MM.1S (cell line): ENCODE measurements around the gene KRTAP10-1.
"Not testable (repeated sequence)": the region's sequence is repeated elsewhere in the genome, so short reads cannot be mapped to it uniquely, and the experiment has no call there.

Experiments
- DNase-seq: peaks from one replicate; pipeline ENCODE4 v3.0.0-alpha.2; 2015
- H2AFZ ChIP-seq: fragments of 300-600 bp; sonication (generic); 2 replicates; pipeline ENCODE4 v1.6.0; 2016; ENCODE audit warnings: antibody characterized with exemption, low read length
- H3F3A ChIP-seq: fragments of 300-600 bp; sonication (generic); 2 replicates; pipeline ENCODE4 v1.6.1; 2016; ENCODE audit warnings: mild to moderate bottlenecking, antibody characterized with exemption, low read length, moderate library complexity, mixed read lengths; ENCODE audit not compliant: insufficient read depth
- H3K27ac ChIP-seq: fragments of 300-600 bp; sonication (generic); 2 replicates; pipeline ENCODE4 v1.5.1; 2016; ENCODE audit warnings: mild to moderate bottlenecking, low read length
- H3K27me3 ChIP-seq: fragments of 300-600 bp; sonication (generic); replicated peaks from 2 replicates; pipeline ENCODE4 v1.6.0; 2016; ENCODE audit warnings: low read length; ENCODE audit not compliant: insufficient read depth
- H3K36me3 ChIP-seq: fragments of 300-600 bp; sonication (generic); replicated peaks from 2 replicates; pipeline ENCODE4 v1.6.1; 2016; ENCODE audit warnings: mild to moderate bottlenecking, low read length, mixed read lengths; ENCODE audit not compliant: insufficient read depth
- H3K4me1 ChIP-seq: fragments of 300-600 bp; sonication (generic); 2 replicates; pipeline ENCODE4 v1.6.1; 2016; ENCODE audit warnings: low read length, mixed read lengths
- H3K4me2 ChIP-seq: fragments of 300-600 bp; sonication (generic); 2 replicates; pipeline ENCODE4 v1.6.0; 2016; ENCODE audit warnings: low read depth, low read length
- H3K4me3 ChIP-seq: fragments of 300-600 bp; sonication (generic); 2 replicates; pipeline ENCODE4 v1.5.1; 2016; ENCODE audit warnings: low read length, mixed read lengths
- H3K79me2 ChIP-seq: fragments of 300-600 bp; sonication (generic); 2 replicates; pipeline ENCODE4 v1.6.1; 2016; ENCODE audit warnings: mixed run types, low read length, mixed read lengths
- H3K9ac ChIP-seq: fragments of 300-600 bp; sonication (generic); 2 replicates; pipeline ENCODE4 v1.6.1; 2016; ENCODE audit warnings: low read length, mixed read lengths
- H3K9me2 ChIP-seq: fragments of 300-600 bp; sonication (generic); replicated peaks from 2 replicates; pipeline ENCODE4 v1.6.1; 2016; ENCODE audit warnings: mild to moderate bottlenecking, low read length, mixed read lengths; ENCODE audit not compliant: insufficient read depth
- H3K9me3 ChIP-seq: fragments of 300-600 bp; sonication (generic); replicated peaks from 2 replicates; pipeline ENCODE4 v1.6.1; 2016; ENCODE audit warnings: mild to moderate bottlenecking, low read length, mixed read lengths; ENCODE audit not compliant: insufficient read depth
- H4K20me1 ChIP-seq: fragments of 300-600 bp; sonication (generic); 2 replicates; pipeline ENCODE4 v1.6.1; 2016; ENCODE audit warnings: mild to moderate bottlenecking, low read length, moderate library complexity, mixed read lengths; ENCODE audit not compliant: insufficient read depth
- CTCF ChIP-seq: fragments of 300-600 bp; sonication (generic); IDR thresholded peaks from 2 replicates; pipeline ENCODE4 v1.5.1; 2016; ENCODE audit warnings: antibody characterized with exemption, low read length, mixed read lengths
- EZH2 ChIP-seq: fragments of 300-600 bp; sonication (generic); optimal IDR thresholded peaks from 2 replicates; pipeline ENCODE3; 2017; ENCODE audit warnings: low read depth, mild to moderate bottlenecking, antibody characterized with exemption, low read length, mixed read lengths
- EZH2phosphoT487 ChIP-seq: fragments of 300-600 bp; sonication (generic); IDR thresholded peaks from 2 replicates; pipeline ENCODE4 v1.6.1; 2018; ENCODE audit warnings: antibody characterized with exemption, low read length

Gene KRTAP10-1

GRCh38 chr21:44551340-44551961 lies 11.5 kb upstream of the KRTAP10-1 start, which contains the start of gene KRTAP10-2:
KRTAP10-2 (minus strand) TSS chr21:44551505; CDS start chr21:44551458, 47 bp downstream.
- H3K79me2 ChIP-seq: no peaks in the 10 kb centered on the region
- no peaks in the 10 kb centered on the region for H3F3A ChIP-seq
- no peak within 1 kb of the TSS for H3K4me2 ChIP-seq
- H3K27ac ChIP-seq: no peak within 1 kb of the TSS
- no peak within 1 kb of the TSS for H3K9ac ChIP-seq
- no peaks in the 10 kb centered on the region for H3K4me1 ChIP-seq
- peaks cover 98% of the 10 kb centered on the region for H3K27me3 ChIP-seq
- H3K4me3 ChIP-seq: no peak within 1 kb of the TSS
- no peaks in the 10 kb centered on the region for H3K36me3 ChIP-seq
- DNase-seq: no peak
- H4K20me1 ChIP-seq: no peaks in the 10 kb centered on the region
- no peaks in the 10 kb centered on the region for H3K9me3 ChIP-seq
- H2AFZ ChIP-seq: no peak within 1 kb of the TSS
- H3K9me2 ChIP-seq: no peaks in the 10 kb centered on the region
- no peak for TF ChIP-seq CTCF

- H2AFZ ChIP-seq: no peak overlapping the region
- TF ChIP-seq EZH2 (no peak), CTCF (no peak), EZH2phosphoT487 (no peak)
- H3K9me3 ChIP-seq: no peaks in the 10 kb centered on the region
- DNase-seq: no peak
- no peaks in the 10 kb centered on the region for H3K4me1 ChIP-seq
- no peak overlapping the region for H3K4me3 ChIP-seq
- no peak overlapping the region for H3K27ac ChIP-seq
- no peak overlapping the region for H3K9ac ChIP-seq
- no peaks in the 10 kb centered on the region for H4K20me1 ChIP-seq
- no peaks in the 10 kb centered on the region for H3K36me3 ChIP-seq
- H3K4me2 ChIP-seq: no peak overlapping the region
- H3K9me2 ChIP-seq: no peaks in the 10 kb centered on the region
- no peaks in the 10 kb centered on the region for H3F3A ChIP-seq
- no peaks in the 10 kb centered on the region for H3K79me2 ChIP-seq
- peaks cover 98% of the 10 kb centered on the region for H3K27me3 ChIP-seq
Measured at GRCh38 chr21:44550807-44551206, 10.8 kb upstream of the KRTAP10-1 start.

GRCh38 chr21:44550285-44550684 lies 10.3 kb upstream of the KRTAP10-1 start:
- peaks cover 98% of the 10 kb centered on the region for H3K27me3 ChIP-seq
- H3F3A ChIP-seq, H3K9me2 ChIP-seq, H3K4me2 ChIP-seq, H3K79me2 ChIP-seq, H2AFZ ChIP-seq, H3K4me3 ChIP-seq, H3K9ac ChIP-seq, DNase-seq, H3K9me3 ChIP-seq, H4K20me1 ChIP-seq, H3K4me1 ChIP-seq, H3K27ac ChIP-seq, H3K36me3 ChIP-seq: not testable (repeated sequence)

- Histone ChIP-seq H3K9ac (no peak overlapping the region), H3K4me2 (no peak overlapping the region), H3K27ac (no peak overlapping the region), H3K4me3 (no peak overlapping the region), H4K20me1 (no peaks in the 10 kb centered on the region), H3K36me3 (no peaks in the 10 kb centered on the region), H3K4me1 (no peaks in the 10 kb centered on the region), H3F3A (no peaks in the 10 kb centered on the region), H3K9me3 (no peaks in the 10 kb centered on the region), H2AFZ (no peak overlapping the region), H3K27me3 (peaks cover 95% of the 10 kb centered on the region), H3K9me2 (no peaks in the 10 kb centered on the region), H3K79me2 (no peaks in the 10 kb centered on the region)
- DNase-seq: no peak
- TF ChIP-seq EZH2: no peak
Measured at GRCh38 chr21:44549525-44550211, 9.7 kb upstream of the KRTAP10-1 start.
